Measurements from ENCODE around the gene TBC1D10A.

TBC1D10A gene

GRCh38 chr22:30317778-30318177 lies 9.0 kb downstream of the TBC1D10A start:
- no peak for DNase-seq

GRCh38 chr22:30315962-30316576 lies 10.7 kb downstream of the TBC1D10A start:
- no peak for DNase-seq

DNA sequence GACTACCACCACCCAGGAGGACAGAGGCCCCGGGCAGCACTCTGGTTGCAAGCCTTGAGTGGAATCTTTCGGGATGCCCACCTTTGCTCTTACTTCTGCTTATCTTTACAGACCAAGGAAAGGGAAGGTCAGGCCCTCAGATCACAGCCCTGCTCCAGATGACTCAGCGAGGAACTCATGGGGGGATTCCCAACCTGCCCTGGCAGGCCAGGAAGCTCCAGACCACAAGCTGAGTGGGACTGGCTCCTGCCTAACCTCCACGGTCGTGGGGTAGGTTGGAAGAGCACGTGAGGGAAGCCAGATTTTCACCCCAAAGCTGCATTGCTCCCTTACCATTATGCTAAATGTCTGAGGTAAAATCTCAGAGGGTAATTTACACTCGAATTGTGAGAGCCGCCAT lies 11.8 kb downstream of the TBC1D10A start:
- DNase-seq, result no peak

DNA sequence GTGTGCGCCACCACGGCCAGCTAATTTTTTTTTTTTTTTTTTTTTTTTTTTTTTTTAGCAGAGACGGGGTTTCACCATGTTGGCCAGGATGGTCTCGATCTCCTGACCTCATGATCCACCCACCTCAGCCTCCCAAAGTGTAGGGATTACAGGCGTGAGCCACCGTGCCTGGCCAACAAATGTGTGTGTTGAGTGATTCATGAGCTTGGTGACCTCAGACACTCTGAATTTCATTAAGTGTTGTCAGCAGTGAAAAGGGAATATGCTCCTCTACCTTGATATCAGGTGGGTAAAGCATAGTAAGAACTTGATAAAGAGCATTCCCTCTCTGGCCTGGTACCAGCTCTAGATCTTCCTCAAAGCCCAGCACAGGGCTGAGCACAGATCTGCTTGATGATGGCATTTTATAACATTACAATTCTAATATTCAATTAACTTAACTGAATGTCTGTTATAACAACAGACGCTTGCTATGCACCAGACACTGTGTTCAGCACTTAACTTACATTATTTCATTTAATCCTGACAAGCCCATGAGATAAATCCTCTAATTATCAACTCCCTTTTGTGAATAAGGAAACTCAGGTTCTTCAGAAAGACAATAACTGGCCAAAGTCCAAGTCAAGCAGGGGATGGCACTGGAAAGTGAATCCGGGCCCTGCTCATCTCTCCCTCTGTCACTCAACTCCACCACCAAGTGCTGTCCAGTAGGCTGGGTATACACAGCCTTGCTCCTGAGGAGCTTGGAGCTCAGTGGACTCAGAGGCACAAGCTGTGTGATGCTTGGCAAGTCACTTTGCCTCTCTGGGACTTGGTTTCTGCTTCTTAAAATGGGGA lies 13.0 kb downstream of the TBC1D10A start:
- no peak for DNase-seq

DNA sequence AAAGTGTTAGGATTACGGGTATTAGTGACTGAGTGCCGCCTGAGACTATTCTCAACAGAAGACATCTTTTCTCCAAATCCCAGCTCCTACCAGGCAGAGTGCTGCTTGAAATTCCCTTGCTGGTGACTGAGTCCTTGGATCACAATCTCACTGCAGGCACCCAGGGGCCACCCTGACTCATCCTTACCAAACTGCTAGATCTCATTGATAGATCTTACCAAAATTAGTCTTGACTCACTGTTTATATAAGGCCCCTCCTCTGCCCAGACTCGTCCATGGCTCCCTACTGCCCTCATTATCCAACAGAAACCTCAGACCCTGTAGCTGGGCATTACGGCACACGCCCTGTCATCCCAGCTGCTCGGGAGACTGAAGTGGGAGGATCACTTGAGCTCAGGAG lies 14.7 kb downstream of the TBC1D10A start:
- no peak for DNase-seq

DNA sequence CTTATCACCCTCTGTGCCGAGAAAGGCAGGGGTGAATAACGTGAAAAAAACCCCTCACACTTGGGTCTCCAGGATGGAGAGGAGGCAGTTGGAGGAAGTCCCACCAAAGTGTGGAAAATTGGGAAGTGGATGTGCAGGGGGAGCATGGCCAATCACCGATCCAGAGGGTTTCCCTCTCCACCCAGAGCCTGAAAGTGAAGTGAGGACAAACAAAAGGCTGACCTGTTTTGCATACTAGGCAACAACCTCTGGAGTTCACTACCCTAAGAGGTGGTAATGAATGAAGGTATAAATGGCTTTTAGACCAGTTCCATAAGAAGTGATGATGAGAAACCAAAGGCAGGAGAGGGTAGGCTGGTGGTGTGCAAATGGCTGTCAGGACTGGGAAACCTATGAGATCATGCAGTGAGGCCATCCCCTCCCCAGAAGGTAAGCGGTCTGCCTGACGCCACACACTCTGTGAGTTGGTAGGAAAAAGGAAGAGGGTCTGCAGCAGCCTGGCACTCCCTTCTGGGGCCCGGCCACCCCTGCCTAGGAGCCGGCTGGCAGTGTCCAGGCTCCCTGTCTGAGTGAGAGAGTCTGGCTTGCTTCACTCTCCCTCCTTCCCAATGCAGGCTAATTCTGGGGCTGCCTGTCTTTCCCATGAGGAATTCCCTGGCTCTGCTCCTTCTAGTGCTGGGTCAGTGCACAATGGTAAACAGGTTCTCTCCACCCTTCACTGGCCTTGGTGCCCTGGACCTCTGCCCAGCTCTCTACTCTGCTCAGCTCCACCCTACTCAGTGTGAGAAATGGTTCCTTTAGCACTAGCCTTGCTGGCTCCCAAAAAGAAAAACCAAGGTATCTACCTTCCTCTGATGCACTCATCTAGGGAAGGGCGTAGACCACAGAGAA lies 15.6 kb downstream of the TBC1D10A start:
- DNase-seq, result no peak

GRCh38 chr22:30309951-30310741 lies 16.6 kb downstream of the TBC1D10A start:
- DNase-seq, result no peak

- DNase-seq, result no peak
Observed at GRCh38 chr22:30308518-30309230, 18.1 kb downstream of the TBC1D10A start.

- DNase-seq, result no peak
Observed at GRCh38 chr22:30308093-30308492, 18.6 kb downstream of the TBC1D10A start.

GRCh38 chr22:30307041-30307574 lies 19.6 kb downstream of the TBC1D10A start:
- DNase-seq, result no peak

GRCh38 chr22:30306627-30307011 lies 20.1 kb downstream of the TBC1D10A start:
- no peak for DNase-seq

GRCh38 chr22:30305906-30306626 lies 20.7 kb downstream of the TBC1D10A start:
- DNase-seq, result no peak

DNA sequence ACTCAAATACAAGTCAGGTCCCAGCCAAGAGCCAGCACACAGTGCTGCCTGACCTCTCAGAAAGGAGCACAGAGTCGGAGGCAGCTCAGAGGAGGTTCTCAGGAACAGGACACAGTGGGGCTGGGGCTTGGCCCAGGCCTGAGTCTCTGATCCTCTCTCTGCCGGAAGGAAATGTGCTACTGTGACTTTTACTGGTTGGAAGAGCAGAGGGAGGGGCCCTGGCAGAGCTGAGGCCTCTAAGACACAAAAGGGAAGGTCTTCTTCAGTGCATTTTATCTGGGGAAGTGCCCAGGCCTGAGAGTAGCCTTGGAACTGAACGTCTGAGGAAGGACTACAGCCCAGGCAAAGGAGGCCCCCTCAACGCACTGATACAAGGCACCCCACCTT lies 21.2 kb downstream of the TBC1D10A start:
- no peak for DNase-seq

- no peak for DNase-seq
Observed at GRCh38 chr22:30304495-30305244, 22.1 kb downstream of the TBC1D10A start.

GRCh38 chr22:30302810-30303138 lies 24.0 kb downstream of the TBC1D10A start:
- no peak for DNase-seq

- DNase-seq, result no peak
Observed at GRCh38 chr22:30301995-30302809, 24.5 kb downstream of the TBC1D10A start.

DNA sequence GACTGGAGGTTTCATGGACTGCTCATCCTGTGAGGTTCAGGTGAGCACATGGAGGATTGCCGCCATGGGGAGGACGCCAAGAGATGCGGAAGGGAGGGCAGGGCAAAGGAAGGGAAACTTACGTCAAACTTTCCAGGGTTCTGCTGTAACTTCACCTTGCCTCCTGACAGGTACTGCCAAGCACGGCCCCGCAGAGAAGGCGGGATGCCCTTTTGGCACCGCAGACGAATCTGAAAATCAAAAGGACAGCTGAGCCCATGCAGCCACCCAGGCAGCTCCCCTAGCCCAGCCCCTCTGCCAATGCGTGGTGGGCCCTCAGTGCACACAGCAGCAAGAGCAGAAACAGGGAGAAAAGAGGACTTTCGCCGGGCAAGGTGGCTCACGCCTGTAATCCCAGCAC lies 27.4 kb downstream of the TBC1D10A start:
- DNase-seq, result no peak

GRCh38 chr22:30297991-30298701 lies 28.6 kb downstream of the TBC1D10A start:
- DNase-seq, result no peak

All from NCI-H774 (cell line).